NCI-H1105 (cell line): Measurements from ENCODE around the gene CHMP4B.
"Not testable (repeated sequence)": the region's sequence is repeated elsewhere in the genome, so short reads cannot be mapped to it uniquely, and the experiment has no call there.

Experiments
- DNase-seq: peaks from one replicate; lab custom pipeline; 2025; lab: John Stamatoyannopoulos, UW

CHMP4B gene

GRCh38 chr20:33789858-33790182, 21.3 kb upstream of the CHMP4B start:
- DNase-seq = no peak

GRCh38 chr20:33790566-33790965, 20.6 kb upstream of the CHMP4B start:
- DNase-seq = peak; percentile 75

GRCh38 chr20:33791021-33791420, 20.1 kb upstream of the CHMP4B start:
- no peak for DNase-seq

- no peak for DNase-seq
Observed at GRCh38 chr20:33791540-33791939, 19.6 kb upstream of the CHMP4B start.

- DNase-seq = no peak
Observed at GRCh38 chr20:33791959-33792597, 19.1 kb upstream of the CHMP4B start.

GRCh38 chr20:33792598-33792989, 18.6 kb upstream of the CHMP4B start:
- DNase-seq = not testable (repeated sequence)

GRCh38 chr20:33793011-33793931, 17.9 kb upstream of the CHMP4B start:
- DNase-seq = no peak

GRCh38 chr20:33796263-33796906, 14.8 kb upstream of the CHMP4B start:
- peak; percentile 94 for DNase-seq

- no peak for DNase-seq
Observed at GRCh38 chr20:33796907-33797544, 14.1 kb upstream of the CHMP4B start.

- no peak for DNase-seq
Observed at GRCh38 chr20:33798444-33798843, 12.7 kb upstream of the CHMP4B start.

- no peak for DNase-seq
Observed at GRCh38 chr20:33803921-33804337, 7.2 kb upstream of the CHMP4B start.

GRCh38 chr20:33808388-33808787, 2.8 kb upstream of the CHMP4B start:
- DNase-seq = no peak

- DNase-seq = no peak
Observed at GRCh38 chr20:33810259-33810658, 889 bp upstream of the CHMP4B start.

- no peak for DNase-seq
Observed at GRCh38 chr20:33811776-33812151, 616 bp downstream of the CHMP4B start.

- DNase-seq = no peak
Observed at GRCh38 chr20:33812152-33812849, 1.2 kb downstream of the CHMP4B start.

- DNase-seq = no peak
Observed at GRCh38 chr20:33812908-33813462, 1.8 kb downstream of the CHMP4B start.

- no peak for DNase-seq
Observed at GRCh38 chr20:33814238-33814712, 3.1 kb downstream of the CHMP4B start.

GRCh38 chr20:33815671-33816070, 4.5 kb downstream of the CHMP4B start:
- DNase-seq = no peak

GRCh38 chr20:33816191-33816590, 5.0 kb downstream of the CHMP4B start:
- no peak for DNase-seq

GRCh38 chr20:33817411-33817810, 6.3 kb downstream of the CHMP4B start:
- no peak for DNase-seq

- DNase-seq = no peak
Observed at GRCh38 chr20:33819456-33819855, 8.3 kb downstream of the CHMP4B start.
